Neuronal stem cell (in vitro differentiated cells): Measurements from ENCODE around the gene NEDD4.

Source experiments
- DNase-seq: peaks from one replicate; pipeline ENCODE4 v3.0.0-alpha.2; 2013; ENCODE audit warnings: low spot score
- H2AFZ ChIP-seq: one replicate; pipeline ENCODE4 v1.6.1; 2013; ENCODE audit warnings: mild to moderate bottlenecking, low read length, inconsistent platforms
- H2AK5ac ChIP-seq: 2 replicates; pipeline ENCODE4 v1.6.1; 2013; ENCODE audit warnings: low read depth, mild to moderate bottlenecking, inconsistent platforms, low read length, moderate library complexity, mixed read lengths
- H2BK120ac ChIP-seq: 2 replicates; pipeline ENCODE4 v1.6.1; 2013; ENCODE audit warnings: low read depth, mild to moderate bottlenecking, inconsistent platforms, low read length, moderate library complexity, mixed read lengths
- H2BK12ac ChIP-seq: one replicate; pipeline ENCODE4 v1.6.1; 2013; ENCODE audit warnings: low read length, inconsistent platforms
- H2BK15ac ChIP-seq: 2 replicates; pipeline ENCODE4 v1.6.1; 2013; ENCODE audit warnings: mild to moderate bottlenecking, low read length, inconsistent platforms, mixed read lengths
- H2BK5ac ChIP-seq: one replicate; pipeline ENCODE4 v1.6.1; 2013; ENCODE audit warnings: inconsistent platforms, mild to moderate bottlenecking, low read length, moderate library complexity
- H3K14ac ChIP-seq: one replicate; pipeline ENCODE4 v1.6.1; 2013; ENCODE audit warnings: low read length, inconsistent platforms
- H3K18ac ChIP-seq: 2 replicates; pipeline ENCODE4 v1.6.1; 2013; ENCODE audit warnings: low read length, inconsistent platforms
- H3K23ac ChIP-seq: 2 replicates; pipeline ENCODE4 v1.6.1; 2013; ENCODE audit warnings: low read depth, mild to moderate bottlenecking, mixed read lengths, low read length, inconsistent platforms; ENCODE audit not compliant: poor library complexity
- H3K27ac ChIP-seq: replicated peaks from 3 replicates; pipeline ENCODE4 v1.5.1; 2013; ENCODE audit warnings: low read length, inconsistent platforms
- H3K27me3 ChIP-seq, 3 experiments: 2 replicates each; pipeline ENCODE4 v1.6.1; 2013; ENCODE audit warnings: low read length in 3 of 3, mild to moderate bottlenecking in 2 of 3, inconsistent platforms in 1 of 3, low read depth in 1 of 3, mixed read lengths in 1 of 3, moderate library complexity in 1 of 3; ENCODE audit not compliant: control insufficient read depth in 3 of 3, insufficient read depth in 3 of 3
- H3K36me3 ChIP-seq, 2 donors: replicated peaks in 1 of 2; 2 replicates each; pipeline ENCODE4 v1.6.1; 2013; ENCODE audit warnings: low read length in 2 of 2; ENCODE audit not compliant: control insufficient read depth in 2 of 2, insufficient read depth in 2 of 2
- H3K4ac ChIP-seq: 2 replicates; pipeline ENCODE4 v1.6.1; 2013; ENCODE audit warnings: inconsistent platforms, mild to moderate bottlenecking, low read length, moderate library complexity
- H3K4me1 ChIP-seq, 2 donors: 1 replicate in 1 of 2; 2 replicates in 1 of 2; pipeline ENCODE4 v1.6.1; 2013; ENCODE audit warnings: low read length in 2 of 2, low read depth in 1 of 2; ENCODE audit not compliant: control insufficient read depth in 2 of 2, insufficient read depth in 1 of 2
- H3K4me2 ChIP-seq: one replicate; pipeline ENCODE4 v1.6.1; 2013; ENCODE audit warnings: mild to moderate bottlenecking, low read length, inconsistent platforms; ENCODE audit not compliant: insufficient read depth, poor library complexity, severe bottlenecking
- H3K4me3 ChIP-seq, 2 donors: 2 replicates each; pipeline ENCODE4 v1.5.1; 2013; ENCODE audit warnings: low read length in 2 of 2, mild to moderate bottlenecking in 2 of 2, inconsistent platforms in 1 of 2, moderate library complexity in 1 of 2
- H3K79me1 ChIP-seq: one replicate; pipeline ENCODE4 v1.6.1; 2013; ENCODE audit warnings: low read depth, mild to moderate bottlenecking, inconsistent platforms, low read length, moderate library complexity
- H3K9ac ChIP-seq: one replicate; pipeline ENCODE4 v1.6.1; 2013; ENCODE audit warnings: mild to moderate bottlenecking, low read depth, low read length, inconsistent platforms; ENCODE audit not compliant: poor library complexity
- H3K9me3 ChIP-seq, 2 donors: replicated peaks in 1 of 2; 2 replicates each; pipeline versions ENCODE3 to v1.6.1; 2013; ENCODE audit warnings: low read length in 2 of 2, mild to moderate bottlenecking in 2 of 2, inconsistent platforms in 1 of 2, low read depth in 1 of 2, mixed read lengths in 1 of 2, moderate library complexity in 1 of 2; ENCODE audit not compliant: control insufficient read depth in 2 of 2, insufficient read depth in 1 of 2
- H4K8ac ChIP-seq: one replicate; pipeline ENCODE4 v1.6.1; 2013; ENCODE audit warnings: low read depth, mild to moderate bottlenecking, inconsistent platforms, low read length, moderate library complexity
- H4K91ac ChIP-seq: one replicate; pipeline ENCODE4 v1.6.1; 2013; ENCODE audit warnings: low read length, low read depth, mild to moderate bottlenecking, inconsistent platforms; ENCODE audit not compliant: poor library complexity
- WGBS, 2 donors: extraction: QIAGEN DNeasy Blood & Tissue Kit; methylation state at CpG; one replicate each; pipeline ENCODE4 v1.1.7; 2013; ENCODE audit warnings: missing lambda C conversion rate in 2 of 2, mixed read lengths in 1 of 2; ENCODE audit not compliant: insufficient read length in 2 of 2, insufficient replicate concordance in 1 of 2; ENCODE audit errors: extremely low coverage in 2 of 2; 5-methylcytosine and 5-hydroxymethylcytosine counted together

NEDD4 gene

GRCh38 chr15:56017920-56018319 lies 24.5 kb upstream of the NEDD4 start:
- no peaks in the 10 kb centered on the region for H3K79me1 ChIP-seq
- no peak overlapping the region for H2BK5ac ChIP-seq
- H2BK120ac ChIP-seq: no peak overlapping the region
- H3K4me1 ChIP-seq: no peaks in the 10 kb centered on the region
- H3K27me3 ChIP-seq: no peaks in the 10 kb centered on the region
- no peaks in the 10 kb centered on the region for H3K36me3 ChIP-seq
- H3K18ac ChIP-seq: no peak overlapping the region
- H2BK15ac ChIP-seq: no peak overlapping the region
- H3K23ac ChIP-seq: no peak overlapping the region
- no peak overlapping the region for H2BK12ac ChIP-seq
- no peak overlapping the region for H2AK5ac ChIP-seq
- H3K4me3 ChIP-seq: no peak overlapping the region
- H3K9ac ChIP-seq: no peak overlapping the region
- no peak overlapping the region for H3K14ac ChIP-seq
- no peak for DNase-seq
- no peak overlapping the region for H3K4ac ChIP-seq
- H2AFZ ChIP-seq: no peak overlapping the region
- H3K4me2 ChIP-seq: no peak overlapping the region
- no peak overlapping the region for H3K27ac ChIP-seq
- H4K8ac ChIP-seq: no peak overlapping the region
- no peak overlapping the region for H4K91ac ChIP-seq
- WGBS, 2 donors: no CpG with 5 or more reads among the region's 1 CpG
- H3K9me3 ChIP-seq: peaks cover 2 to 3% of the 10 kb centered on the region in 2 donors

- Histone ChIP-seq H3K27ac (no peak overlapping the region), H3K36me3 (no peaks in the 10 kb centered on the region), H3K18ac (no peak overlapping the region), H2BK120ac (no peak overlapping the region), H3K27me3 (no peaks in the 10 kb centered on the region), H3K4ac (no peak overlapping the region), H4K91ac (no peak overlapping the region), H3K9ac (no peak overlapping the region), H2AFZ (no peak overlapping the region), H4K8ac (no peak overlapping the region), H2BK12ac (no peak overlapping the region), H3K4me3 (no peak overlapping the region), H3K14ac (no peak overlapping the region), H3K23ac (no peak overlapping the region), H2BK15ac (no peak overlapping the region), H3K9me3 (peaks cover 2 to 3% of the 10 kb centered on the region in 2 donors), H3K4me2 (no peak overlapping the region), H2AK5ac (no peak overlapping the region), H2BK5ac (no peak overlapping the region), H3K4me1 (no peaks in the 10 kb centered on the region), H3K79me1 (no peaks in the 10 kb centered on the region)
- WGBS, 2 donors: no CpG with 5 or more reads among the region's 5 CpGs
- no peak for DNase-seq
Observed at GRCh38 chr15:56017511-56017910, 24.1 kb upstream of the NEDD4 start.

- Histone ChIP-seq H3K4me2 (no peak overlapping the region), H3K36me3 (no peaks in the 10 kb centered on the region), H3K27me3 (no peaks in the 10 kb centered on the region), H3K23ac (no peak overlapping the region), H3K4me1 (no peaks in the 10 kb centered on the region), H4K91ac (no peak overlapping the region), H3K4me3 (no peak overlapping the region), H2BK12ac (no peak overlapping the region), H3K18ac (no peak overlapping the region), H3K14ac (no peak overlapping the region), H4K8ac (no peak overlapping the region), H3K9me3 (peaks cover 2 to 3% of the 10 kb centered on the region in 2 donors), H2BK5ac (no peak overlapping the region), H2AFZ (no peak overlapping the region), H3K79me1 (no peaks in the 10 kb centered on the region), H2AK5ac (no peak overlapping the region), H2BK120ac (no peak overlapping the region), H3K9ac (no peak overlapping the region), H2BK15ac (no peak overlapping the region), H3K27ac (no peak overlapping the region), H3K4ac (no peak overlapping the region)
- no peak for DNase-seq
- no CpG with 5 or more reads among the region's 3 CpGs for WGBS, 2 donors
Observed at GRCh38 chr15:56016281-56016680, 22.9 kb upstream of the NEDD4 start.

GRCh38 chr15:56014677-56015076 lies 21.3 kb upstream of the NEDD4 start:
- Histone ChIP-seq H3K4me1 (no peaks in the 10 kb centered on the region), H3K27ac (no peak overlapping the region), H3K27me3 (no peaks in the 10 kb centered on the region), H2AK5ac (no peak overlapping the region), H3K9me3 (peaks cover 2 to 3% of the 10 kb centered on the region in 2 donors), H3K79me1 (no peaks in the 10 kb centered on the region), H3K14ac (no peak overlapping the region), H2BK12ac (no peak overlapping the region), H3K23ac (no peak overlapping the region), H3K18ac (no peak overlapping the region), H2AFZ (no peak overlapping the region), H3K4me2 (no peak overlapping the region), H2BK120ac (no peak overlapping the region), H3K36me3 (no peaks in the 10 kb centered on the region), H4K91ac (no peak overlapping the region), H2BK5ac (no peak overlapping the region), H3K4me3 (no peak overlapping the region), H3K9ac (no peak overlapping the region), H2BK15ac (no peak overlapping the region), H3K4ac (no peak overlapping the region), H4K8ac (no peak overlapping the region)
- DNase-seq: no peak
- no CpG with 5 or more reads among the region's 4 CpGs for WGBS, 2 donors
